Stimulated activated CD4-positive, alpha-beta T cell treated with anti-CD3 and anti-CD28 coated beads, Interleukin-12 subunit alpha, Interleukin-12 subunit beta, amount 100 ng/mL, for 48 hours (primary cell): ENCODE results near the gene ATP4B.

ENCODE experiments used
- DNase-seq, 3 donors: peaks; one replicate each; pipeline ENCODE4 v3.0.0-alpha.2; 2020; ENCODE audit warnings: low read depth in 2 of 3, low spot score in 1 of 3

Gene ATP4B

DNA sequence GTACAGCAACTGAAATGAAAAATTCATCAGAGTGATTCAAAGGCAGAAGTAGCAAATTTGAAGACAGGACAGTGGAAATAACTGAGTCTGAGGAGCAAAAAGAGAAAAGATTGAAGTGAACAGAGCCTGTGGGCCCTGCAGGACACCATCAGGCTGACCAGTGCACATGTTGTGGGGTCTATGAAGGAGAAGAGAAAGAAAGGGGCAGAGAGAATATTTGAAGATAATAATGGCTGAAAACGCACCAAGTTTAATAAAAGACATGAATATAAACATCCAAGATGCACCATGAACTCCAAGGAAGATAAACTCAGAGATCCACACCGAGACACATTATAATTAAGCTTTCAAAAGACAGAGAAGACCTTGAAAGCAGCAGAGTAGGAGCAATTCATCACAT, 15.4 kb downstream of the ATP4B start:
- no peak for DNase-seq

DNA sequence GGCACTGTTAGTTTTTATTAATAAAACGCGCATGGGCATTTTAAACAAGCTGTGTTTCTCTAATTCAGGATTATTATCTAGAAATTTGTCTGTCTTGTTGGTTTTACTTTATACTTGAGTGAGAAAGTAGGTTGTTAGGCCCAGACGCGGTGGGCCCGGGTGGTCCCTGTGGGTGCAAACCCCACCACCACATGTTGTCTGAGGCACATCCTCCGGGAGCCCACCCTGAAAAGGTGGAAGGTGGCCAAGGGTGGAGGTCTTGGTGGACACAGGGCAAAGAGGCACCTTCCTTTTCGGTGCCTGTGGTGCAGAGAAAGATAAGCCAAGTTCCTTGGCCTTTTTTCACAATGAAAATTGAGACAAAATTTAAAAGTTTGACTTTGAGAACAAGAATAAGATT, 16.6 kb downstream of the ATP4B start:
- DNase-seq = no peak

DNA sequence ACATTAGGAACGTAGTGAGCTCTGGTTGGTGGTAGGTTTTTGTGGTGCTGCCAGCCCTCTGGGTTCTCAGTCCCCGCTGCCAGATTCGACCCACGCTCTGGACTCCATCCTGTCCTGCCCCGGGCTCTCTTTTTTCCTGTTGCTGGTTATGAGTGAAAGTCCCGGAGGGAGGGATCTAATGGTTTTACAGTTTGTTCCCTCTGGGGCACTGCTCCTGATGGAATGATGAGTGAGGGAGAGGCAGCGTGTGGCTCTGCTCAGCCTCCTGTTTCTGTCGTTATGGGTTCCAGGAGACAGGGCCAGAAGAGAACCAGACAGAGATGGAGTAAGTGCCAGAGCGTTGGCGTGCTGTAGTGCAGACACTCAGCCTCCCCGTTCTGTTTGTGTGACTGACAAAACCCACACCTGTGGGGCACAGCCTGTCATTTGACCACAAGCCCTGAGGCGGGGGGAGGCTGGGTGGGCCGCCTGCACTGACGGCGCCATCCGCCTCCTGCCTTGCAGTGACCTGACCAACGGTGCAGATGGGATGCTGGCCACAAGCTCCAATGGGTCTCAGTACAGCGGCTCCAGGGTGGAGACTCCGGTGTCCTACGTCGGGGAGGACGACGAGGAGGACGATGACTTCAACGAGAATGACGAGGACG, 18.3 kb downstream of the ATP4B start:
- DNase-seq = no peak

DNA sequence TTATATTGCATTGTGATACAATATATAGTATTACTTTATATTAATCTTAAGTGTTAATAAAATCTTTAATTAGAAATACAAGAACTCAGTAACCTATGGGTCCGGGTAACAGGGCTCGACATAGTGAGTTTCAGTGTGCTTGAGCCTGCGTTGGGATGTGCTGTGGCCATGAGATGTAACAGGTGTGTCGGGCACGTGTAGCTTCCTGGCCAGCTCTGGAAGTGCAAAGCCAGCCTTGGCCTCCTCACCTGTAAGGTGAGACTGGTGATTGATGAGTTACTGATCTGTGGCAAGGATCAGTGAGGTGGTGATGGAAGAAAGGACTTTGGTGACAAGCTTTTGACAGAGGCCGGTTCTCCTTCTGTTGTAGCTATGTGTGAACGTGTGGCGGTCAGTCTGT, 19.2 kb downstream of the ATP4B start:
- DNase-seq = no peak

DNA sequence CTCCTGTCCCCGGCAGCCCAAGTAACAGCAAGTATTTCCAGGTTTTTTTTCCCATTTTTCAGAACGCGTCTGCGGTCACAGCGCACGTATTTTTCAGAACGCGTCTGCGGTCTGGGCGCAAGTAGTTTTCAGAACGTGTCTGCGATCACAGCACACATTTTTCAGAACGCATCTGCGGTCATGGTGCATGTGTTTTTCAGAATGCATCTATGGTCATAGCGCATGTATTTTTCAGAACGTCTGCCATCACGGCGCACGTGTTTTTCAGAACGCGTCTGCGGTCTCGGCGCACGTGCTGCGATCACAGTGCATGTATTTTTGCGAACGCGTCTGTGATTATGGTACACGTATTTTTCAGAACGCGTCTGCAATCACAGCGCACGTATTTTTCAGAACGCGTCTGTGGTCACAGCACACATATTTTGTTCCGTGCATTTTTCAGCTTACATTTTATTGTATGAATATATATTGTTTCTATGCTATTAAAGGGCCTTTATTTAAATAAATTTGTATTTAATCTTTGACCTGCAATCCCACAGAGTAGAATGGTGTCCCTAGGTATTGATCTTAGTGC, 19.7 kb downstream of the ATP4B start:
- no peak for DNase-seq

DNA sequence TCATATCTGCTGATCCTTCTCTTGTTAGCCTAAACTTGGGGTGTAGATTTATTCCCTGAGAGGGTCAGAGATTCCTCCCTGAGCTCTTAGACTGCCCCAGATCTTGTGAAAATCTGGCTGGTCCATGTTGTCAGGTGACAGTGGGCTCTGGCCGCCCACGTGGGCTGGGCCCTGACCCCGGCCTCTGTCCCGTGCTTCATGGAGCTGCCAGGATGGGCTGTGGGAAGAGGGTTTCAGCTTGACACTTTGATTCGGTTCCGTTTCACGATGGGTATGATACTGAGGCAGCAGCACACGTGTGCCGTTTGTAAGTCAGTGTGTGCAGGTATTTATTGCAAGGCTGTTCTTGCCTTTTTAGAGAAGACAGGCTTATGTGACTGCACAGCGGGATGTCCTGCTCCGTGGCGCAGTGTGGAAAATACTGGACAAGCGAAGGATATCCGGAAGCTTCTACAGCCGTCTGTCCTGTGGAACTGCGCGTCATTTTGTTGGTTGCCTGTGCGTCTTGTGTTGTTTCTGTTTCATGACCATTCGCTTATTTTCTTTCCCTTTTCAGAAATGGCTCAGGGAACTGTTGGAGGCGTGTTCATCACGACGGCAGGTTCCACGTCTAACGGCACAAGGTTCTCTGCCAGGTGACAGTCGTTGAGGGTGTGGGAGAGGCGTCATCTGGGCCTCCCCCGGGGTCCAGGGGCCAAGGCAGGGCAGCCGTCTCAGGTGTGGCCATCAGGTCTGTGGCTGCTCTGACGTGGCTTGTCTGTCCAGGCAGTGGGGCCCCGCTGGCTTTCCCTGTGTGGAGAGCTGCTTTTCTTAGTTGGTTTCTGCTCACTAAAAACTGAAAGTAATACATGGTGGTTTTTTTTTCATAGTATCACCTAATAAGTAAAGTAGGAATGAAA, 20.5 kb downstream of the ATP4B start:
- DNase-seq = no peak

DNA sequence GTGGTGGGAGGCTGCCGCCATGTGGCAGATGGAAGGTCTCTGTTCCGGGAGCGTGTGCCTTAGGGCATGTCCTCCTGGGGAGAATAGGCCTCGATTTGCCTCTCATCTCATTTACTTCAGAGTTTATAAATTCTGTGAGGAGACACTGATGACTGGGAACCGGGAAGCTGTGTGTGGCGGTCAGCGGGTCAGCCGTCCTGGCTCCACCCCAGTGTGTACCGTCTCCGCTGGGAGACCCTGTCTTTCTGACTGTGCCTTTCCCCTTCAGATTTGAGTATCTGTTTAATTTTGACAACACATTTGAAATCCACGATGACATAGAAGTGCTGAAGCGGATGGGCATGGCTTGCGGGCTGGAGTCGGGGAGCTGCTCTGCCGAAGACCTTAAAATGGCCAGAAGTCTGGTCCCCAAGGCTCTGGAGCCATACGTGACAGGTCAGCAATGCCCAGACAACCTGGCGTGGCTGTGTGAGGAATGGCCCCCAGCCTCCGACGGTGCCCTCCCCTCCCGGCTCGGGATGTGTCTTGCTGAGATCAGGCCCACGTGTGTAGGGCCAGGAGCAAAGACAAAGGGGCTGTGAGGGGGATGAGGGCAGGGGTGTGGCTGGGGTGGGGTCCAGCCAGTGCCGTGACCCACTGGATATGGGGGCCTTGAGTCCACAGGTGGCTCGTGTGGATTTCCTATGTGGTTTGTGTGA, 21.6 kb downstream of the ATP4B start:
- DNase-seq = no peak

DNA sequence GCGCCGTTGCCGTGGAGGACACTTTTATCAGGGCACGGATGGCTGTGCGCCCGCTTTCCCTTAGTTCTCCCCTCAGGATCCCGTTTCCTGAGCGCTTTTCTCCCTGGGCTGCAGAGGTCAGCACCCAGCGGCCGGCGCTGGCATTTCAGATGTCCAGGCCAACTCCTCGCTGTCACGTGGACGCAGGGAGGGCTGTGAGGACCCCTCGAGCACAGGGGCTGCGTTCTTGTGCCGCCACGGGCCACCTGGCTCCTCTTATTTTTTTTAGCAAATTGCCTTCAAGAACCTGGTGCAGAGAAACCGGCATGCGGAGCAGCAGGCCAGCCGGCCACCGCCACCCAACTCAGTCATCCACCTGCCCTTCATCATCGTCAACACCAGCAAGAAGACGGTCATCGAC, 22.3 kb downstream of the ATP4B start:
- DNase-seq = no peak

DNA sequence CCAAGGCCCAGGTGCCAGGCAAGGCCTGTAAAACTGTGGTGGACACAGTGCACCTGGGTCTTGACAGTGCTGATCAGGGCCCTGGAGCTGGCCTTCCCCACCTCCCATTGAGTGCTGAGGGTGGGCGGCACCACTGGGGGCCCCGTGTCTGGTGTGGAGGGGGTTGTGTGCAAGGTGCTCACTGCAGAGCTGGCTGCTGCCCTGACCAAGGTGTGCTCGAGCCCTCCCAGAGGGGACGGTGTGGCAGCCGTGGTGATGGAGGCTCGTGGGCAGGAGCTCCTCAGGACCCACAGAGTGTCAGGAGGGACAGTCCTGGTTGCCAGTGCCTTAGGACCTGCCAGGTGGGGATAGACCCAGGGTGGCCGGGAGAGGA, 23.0 kb downstream of the ATP4B start:
- DNase-seq = no peak

DNA sequence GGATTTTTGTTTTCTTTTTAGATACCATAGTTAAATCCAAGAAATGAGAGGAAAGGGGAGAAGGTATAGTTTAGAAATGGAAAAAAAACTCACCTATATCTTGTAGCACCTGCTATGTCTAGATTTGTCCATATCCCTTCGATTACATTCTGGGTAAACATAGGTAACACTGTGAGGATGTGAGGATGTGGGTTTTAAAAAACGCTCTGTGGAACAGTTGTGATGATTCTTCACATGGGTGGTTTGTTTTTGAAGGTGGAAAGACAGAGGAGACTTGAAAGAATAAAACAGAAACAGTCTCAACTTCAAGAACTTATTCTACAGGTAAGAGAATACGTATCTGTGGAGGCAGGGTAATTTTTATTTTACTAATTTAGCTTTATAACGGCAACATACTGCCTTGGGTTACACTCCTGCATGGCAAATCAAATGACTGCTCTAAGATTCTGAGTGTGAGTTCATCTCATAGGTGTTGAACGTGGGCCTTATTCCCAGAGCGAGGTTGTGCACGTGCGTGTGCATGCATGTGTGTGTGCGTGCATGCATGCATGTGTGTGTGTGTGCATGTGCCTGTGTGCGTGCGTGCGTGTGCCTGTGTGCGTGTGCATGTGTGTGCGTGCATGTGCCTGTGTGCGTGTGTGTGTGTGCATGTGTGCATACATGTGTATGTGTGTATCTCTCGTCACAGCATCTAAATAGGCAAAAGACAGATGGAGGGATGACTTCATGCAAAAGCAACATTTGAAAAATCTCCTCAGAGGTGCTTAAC, 23.5 kb downstream of the ATP4B start:
- DNase-seq = no peak

DNA sequence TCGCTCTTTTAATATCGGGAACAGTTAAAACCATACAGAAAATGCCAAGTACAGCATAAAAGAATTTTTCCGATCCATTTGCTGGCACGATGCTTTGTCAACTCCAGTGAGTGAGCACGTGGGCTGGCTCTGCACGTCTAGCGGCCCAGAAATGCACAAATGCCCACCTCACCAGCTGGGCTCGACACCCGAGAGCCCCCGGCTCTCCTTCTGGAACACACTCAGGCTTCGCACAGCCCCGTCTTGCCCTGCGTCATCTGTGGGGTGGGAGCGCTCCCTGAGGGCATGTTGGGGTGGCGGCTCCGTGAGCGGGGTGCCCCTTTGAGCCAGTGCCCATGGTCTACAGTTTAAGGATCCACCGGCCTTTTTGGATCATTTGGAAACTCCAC, 24.5 kb downstream of the ATP4B start:
- no peak for DNase-seq

DNA sequence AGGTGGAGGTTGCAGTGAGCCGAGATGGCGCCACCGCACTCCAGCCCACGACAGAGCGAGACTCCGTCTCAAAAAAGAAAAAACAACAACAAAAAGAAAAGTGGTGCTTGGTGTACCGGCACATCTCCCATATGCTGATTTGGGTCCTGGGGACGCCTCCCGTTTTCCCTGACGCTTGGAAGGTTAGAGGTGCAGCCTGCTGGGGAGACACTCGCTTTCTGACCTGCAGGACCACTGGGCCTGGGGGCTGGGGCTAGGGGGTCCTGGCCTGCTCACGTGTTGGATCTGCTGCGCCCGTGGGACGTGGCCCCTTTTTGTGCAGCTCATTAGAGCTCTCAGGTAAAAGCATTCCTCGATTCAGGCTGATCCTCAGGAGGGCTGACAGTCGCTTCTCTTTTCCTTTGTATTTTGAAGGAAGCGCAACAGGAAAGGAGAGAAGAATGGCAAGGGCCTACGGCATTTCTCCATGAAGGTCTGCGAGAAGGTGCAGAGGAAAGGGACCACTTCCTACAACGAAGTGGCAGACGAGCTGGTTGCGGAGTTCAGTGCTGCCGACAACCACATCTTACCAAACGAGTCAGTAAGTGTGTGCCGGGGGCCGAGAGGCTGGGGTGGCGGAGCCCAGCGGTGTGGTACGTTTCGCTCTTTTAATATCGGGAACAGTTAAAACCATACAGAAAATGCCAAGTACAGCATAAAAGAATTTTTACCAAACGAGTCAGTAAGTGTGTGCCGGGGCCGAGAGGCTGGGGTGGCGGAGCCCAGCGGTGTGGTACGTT, 25.1 kb downstream of the ATP4B start:
- no peak for DNase-seq

DNA sequence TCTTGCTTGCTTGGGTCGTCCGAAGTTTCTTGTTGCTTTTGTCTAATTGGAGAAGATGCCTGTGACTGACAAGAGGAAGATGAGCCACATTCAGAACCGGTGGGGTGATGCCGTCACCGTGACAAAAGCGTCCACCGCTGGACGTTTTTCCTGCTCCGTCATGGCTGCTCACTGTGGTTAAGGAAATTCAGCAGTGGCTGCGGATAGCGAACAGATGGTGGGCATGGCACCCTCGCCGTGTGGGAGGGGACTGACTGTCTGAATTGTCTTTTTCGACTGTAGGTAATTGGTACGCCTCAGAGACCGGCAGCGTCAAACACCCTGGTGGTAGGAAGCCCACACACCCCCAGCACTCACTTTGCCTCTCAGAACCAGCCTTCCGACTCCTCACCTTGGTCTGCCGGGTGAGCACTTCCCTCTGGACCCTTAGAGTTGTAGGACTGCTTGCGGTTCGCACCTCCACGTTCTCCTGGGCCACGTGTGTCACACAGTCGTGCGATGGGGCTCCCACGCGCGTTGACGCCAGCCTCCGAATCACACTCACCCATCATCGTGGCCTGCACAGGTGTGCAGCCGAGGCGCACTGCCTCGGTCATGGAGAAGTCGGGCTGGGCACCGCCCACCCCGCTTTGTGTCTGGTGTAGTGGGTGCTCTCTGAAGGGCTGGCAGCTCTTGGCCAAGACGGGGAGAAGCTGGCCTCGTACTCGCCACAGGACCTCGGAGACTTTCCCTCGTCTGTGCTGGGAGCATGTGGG, 26.5 kb downstream of the ATP4B start:
- DNase-seq = no peak

DNA sequence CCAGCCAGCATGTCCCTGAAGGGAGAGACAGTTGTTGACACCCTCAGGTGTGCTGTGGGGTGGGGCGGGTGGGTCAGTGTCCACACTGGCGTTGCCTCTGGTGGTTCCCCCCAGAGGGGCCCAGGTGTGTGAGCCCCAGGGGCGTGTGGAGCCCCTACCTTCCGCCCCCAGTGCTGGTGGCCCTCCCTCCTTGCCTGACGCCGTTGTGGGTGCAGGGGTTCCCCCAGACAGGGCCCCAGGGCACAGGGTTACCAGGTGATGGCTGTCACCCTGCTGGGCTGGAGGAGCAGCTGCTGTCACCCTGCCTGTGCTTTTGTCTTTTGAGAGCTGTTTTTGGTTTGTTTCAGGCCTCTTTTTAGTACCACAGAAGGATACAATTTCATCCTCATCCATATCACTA, 27.2 kb downstream of the ATP4B start:
- DNase-seq = no peak

DNA sequence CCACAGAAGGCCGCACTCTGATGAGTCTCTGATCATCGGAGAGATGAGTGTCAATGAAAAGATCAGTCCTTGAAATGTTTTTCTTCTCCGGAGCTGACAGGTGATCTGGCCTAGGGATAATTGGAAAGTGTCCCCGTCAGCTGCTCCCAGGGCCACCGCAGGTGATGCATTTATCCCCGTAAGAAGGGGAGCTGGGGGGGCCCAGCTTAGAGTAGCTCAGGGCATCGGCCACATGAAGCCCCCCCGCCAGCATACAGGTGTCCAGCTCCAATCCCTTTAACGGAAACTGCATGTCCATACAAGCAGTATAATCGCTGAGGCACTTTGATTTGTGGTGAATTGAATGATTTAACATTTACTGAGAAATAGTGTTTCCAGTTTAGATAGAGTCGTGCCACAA, 27.7 kb downstream of the ATP4B start:
- no peak for DNase-seq

DNA sequence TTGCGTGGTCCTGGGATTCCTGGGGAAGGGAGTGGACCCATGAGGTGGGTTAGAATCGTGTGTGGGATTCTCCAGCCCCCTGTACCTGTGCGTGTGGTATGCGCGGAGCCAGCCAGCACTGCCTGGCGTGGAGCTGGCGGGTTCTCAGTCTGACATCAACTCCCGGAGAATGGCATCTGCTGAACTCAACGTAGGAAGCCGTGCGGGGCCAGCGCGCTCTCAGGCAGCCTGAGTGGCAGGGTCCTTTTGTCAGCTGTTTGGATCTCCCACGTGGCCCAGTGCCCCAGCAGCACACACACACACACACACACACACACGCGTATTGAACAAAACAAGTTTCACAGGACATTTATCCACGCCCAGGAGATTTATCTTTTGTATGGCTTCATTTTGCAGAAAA, 28.1 kb downstream of the ATP4B start:
- DNase-seq = no peak

DNA sequence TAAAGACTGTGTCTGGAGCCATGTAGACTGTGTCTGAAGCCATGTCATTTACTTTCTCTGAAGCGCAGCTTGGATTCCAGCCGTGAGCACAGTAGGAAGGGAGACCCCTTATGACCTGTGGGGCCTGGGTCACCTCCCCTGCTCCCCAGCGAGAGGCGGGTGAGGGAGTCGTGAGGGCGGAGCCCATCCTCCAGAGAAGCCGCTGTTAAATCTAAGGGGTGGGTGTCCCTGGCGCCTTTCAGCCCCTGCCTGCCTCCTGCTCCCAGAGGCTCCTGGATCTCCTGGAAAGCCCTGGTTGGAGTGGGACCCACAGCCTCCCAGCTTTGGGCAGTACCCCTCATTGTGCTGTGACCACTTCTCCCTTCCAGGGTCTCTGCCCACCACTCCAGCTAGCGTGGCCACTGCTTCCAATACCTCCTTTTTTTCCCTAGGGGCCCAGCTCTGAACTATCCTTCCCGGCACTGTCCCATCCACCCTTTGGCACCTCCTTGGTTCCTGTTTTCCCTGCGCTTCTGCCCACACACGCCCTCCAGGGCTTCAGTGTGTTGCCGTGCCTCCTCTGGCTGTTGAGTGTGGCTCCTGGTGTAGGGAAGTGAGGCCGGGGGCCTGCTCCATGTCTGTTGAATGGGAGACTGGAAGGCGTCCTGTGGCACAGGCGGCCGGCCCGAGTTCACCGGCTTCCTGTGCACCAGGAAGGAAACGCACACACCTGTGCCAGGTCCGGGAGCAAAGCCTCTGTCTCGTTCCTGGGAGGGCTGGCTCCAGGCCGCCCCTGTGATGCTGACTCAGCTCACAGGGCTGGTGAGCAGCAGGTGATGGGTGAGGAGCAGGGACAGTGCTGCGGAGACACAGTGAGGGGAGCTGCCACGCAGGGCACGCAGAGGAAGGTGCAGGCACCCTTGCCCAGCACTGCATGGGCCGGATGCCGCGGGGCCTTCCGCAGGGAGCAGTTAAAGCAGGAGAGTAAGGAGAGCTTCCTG, 29.4 kb downstream of the ATP4B start:
- DNase-seq = no peak

DNA sequence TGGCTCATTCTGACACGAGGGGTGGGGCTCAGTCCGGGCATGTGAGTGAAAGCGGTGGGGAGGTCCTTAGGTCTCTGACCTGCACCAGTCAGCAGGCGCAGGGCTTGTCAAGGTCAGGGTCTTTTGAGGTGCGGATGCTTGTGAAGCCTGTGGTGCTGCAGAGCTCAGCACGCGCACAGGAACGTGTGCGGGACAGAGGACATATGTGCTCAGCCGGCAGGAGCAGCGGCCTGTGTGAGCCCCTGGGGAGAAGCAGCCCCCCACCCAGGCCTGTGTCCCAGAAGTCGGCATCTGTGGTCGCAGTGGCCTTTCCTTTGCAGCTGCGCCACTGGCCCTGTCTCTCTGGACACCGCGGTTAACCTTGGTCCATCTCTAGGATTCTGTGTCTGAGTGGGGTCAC, 30.9 kb downstream of the ATP4B start:
- no peak for DNase-seq
